ENCODE measurements around the gene ASTN2. TPM values are rescaled to one million over a fixed set of nuclear protein-coding genes. Genes with fewer than 3 reads are reported as not detected.

ASTN2 gene
- total and polyA plus RNA-seq, 9 of the 15 experiments (the other 6 are each of a cell fraction or from before 2014, with no cell fraction given): 0.56 to 3.5 (median 1.9) TPM

GRCh38 chr9:116502746-116503145, 912.1 kb downstream of the ASTN2 start (continued):
- no peak for TF ChIP-seq SRSF1 (IDR thresholded peaks at IDR 0.05; ENCODE audit: low read depth, low read length)
- no peak for TF ChIP-seq ZNF583 (CRISPR knock-in tag; IDR thresholded peaks at IDR 0.05)
- no peak for TF ChIP-seq CHD1 (IDR thresholded peaks at IDR 0.05; ENCODE audit: low read length)

- in situ Hi-C loops (cut with MboI): no loop called here
- H3K9me1 ChIP-seq (ENCODE audit: control insufficient read depth, insufficient read depth, low read length): no peaks in the 10 kb centered on the region
- H3K4me3 ChIP-seq: no peak overlapping the region
- intact Hi-C loops (cut with micrococcal nuclease): no loop called here
- DNase-seq (ENCODE audit: extremely low read depth in 1 of 4, low spot score in 3 of 4) (no peak), FAIRE-seq (peak; percentile 58), ATAC-seq (no peak)
- WGBS (ENCODE audit: insufficient coverage, low coverage, missing lambda C conversion rate): 0% methylated on average over 1 of the region's 1 CpG
- TF ChIP-seq CBFA2T3 (IDR thresholded peaks at IDR 0.05): no peak
- peak; percentile 48; the same call in 1 of the 2 replicates for TF ChIP-seq FOSL1 (tag; conservative IDR thresholded peaks at IDR 0.05)
- CTCF ChIA-PET (ENCODE audit: low intra/inter-chr PET ratio): no interaction called here
- H2AFZ ChIP-seq (ENCODE audit: low read depth, low read length): no peak overlapping the region
- POLR2A ChIA-PET: no interaction called here
- H3K4me2 ChIP-seq (ENCODE audit: insufficient read depth, low read length): no peak overlapping the region
- BruUV-seq (replicated peaks): no TSS peak
- H3K79me2 ChIP-seq (ENCODE audit: control insufficient read depth, insufficient read depth, low read length): no peaks in the 10 kb centered on the region
- no peak overlapping the region for H3K27ac ChIP-seq (ENCODE audit: extremely low read depth, low read depth, low read length)
- H3K4me1 ChIP-seq (replicated peaks in 1 of 2; ENCODE audit: control insufficient read depth in 2 of 2, insufficient read depth in 2 of 2, low read length in 2 of 2): no peaks in the 10 kb centered on the region; a peak in 1 of 5 replicates
- H3K36me3 ChIP-seq (ENCODE audit: control insufficient read depth, insufficient read depth, low read length): no peaks in the 10 kb centered on the region
- no peaks in the 10 kb centered on the region for H4K20me1 ChIP-seq (replicated peaks; ENCODE audit: control insufficient read depth, insufficient read depth, low read length)
- H3K27me3 ChIP-seq (ENCODE audit: control insufficient read depth in 2 of 2, insufficient read depth in 2 of 2, low read length in 2 of 2): no peaks in the 10 kb centered on the region; a peak in 1 of 5 replicates
- H3K9ac ChIP-seq (ENCODE audit: insufficient read depth in 1 of 2, low read depth in 2 of 2, low read length in 2 of 2): no peak overlapping the region
- no peaks in the 10 kb centered on the region for H3K9me3 ChIP-seq (replicated peaks; ENCODE audit: control insufficient read depth, insufficient read depth, low read depth, low read length)
Observed at GRCh38 chr9:116501871-116502270, 913.0 kb downstream of the ASTN2 start.

Measured in K562 (cell line).